Endothelial cell (in vitro differentiated cells): ENCODE measurements around the gene BLTP3B. TPM values are rescaled to one million over a fixed set of nuclear protein-coding genes. Genes with fewer than 3 reads are reported as not detected.

ENCODE experiments used
- DNase-seq: peaks from one replicate; pipeline ENCODE4 v3.0.0; 2021; ENCODE audit warnings: low spot score
- H3K27ac Mint-ChIP-seq: one replicate; pipeline ENCODE4 v1.8.0; 2021; ENCODE audit warnings: mixed read lengths, inconsistent platforms; ENCODE audit not compliant: unreplicated experiment
- H3K27me3 Mint-ChIP-seq: one replicate; pipeline ENCODE4 v1.8.0; 2021; ENCODE audit warnings: mild to moderate bottlenecking, moderate library complexity, mixed read lengths, inconsistent platforms; ENCODE audit not compliant: unreplicated experiment
- H3K36me3 Mint-ChIP-seq: one replicate; pipeline ENCODE4 v1.8.0; 2021; ENCODE audit warnings: mild to moderate bottlenecking, low read depth, mixed read lengths, inconsistent platforms; ENCODE audit not compliant: unreplicated experiment
- H3K4me1 Mint-ChIP-seq: one replicate; pipeline ENCODE4 v1.8.0; 2021; ENCODE audit warnings: mild to moderate bottlenecking, mixed read lengths, inconsistent platforms; ENCODE audit not compliant: unreplicated experiment
- H3K4me3 Mint-ChIP-seq: one replicate; pipeline ENCODE4 v1.8.0; 2021; ENCODE audit warnings: mild to moderate bottlenecking, mixed read lengths, inconsistent platforms; ENCODE audit not compliant: unreplicated experiment
- H3K9me3 Mint-ChIP-seq: one replicate; pipeline ENCODE4 v1.8.0; 2021; ENCODE audit warnings: mixed read lengths, inconsistent platforms; ENCODE audit not compliant: unreplicated experiment
- total RNA-seq: library from RNA; stranded (reverse); fragmentation: NEBNext Ultra II Directional; extraction: Animal tissue kit (Norgen Biotek cat#: 25700); gene quantifications from one replicate; pipeline ENCODE4 v1.2.1, GENCODE V29; 2021; ENCODE audit not compliant: unreplicated experiment
- TF ChIP-seq, protein P1 (sequence below): fragments of 200-600 bp; sonication (generic); IDR thresholded peaks from one replicate; pipeline ENCODE4 v1.5.0; 2021; ENCODE audit warnings: antibody characterized with exemption; ENCODE audit not compliant: unreplicated experiment

BLTP3B gene
- total RNA-seq, 1 donor from 2014 or later = 14.3 TPM

DNA sequence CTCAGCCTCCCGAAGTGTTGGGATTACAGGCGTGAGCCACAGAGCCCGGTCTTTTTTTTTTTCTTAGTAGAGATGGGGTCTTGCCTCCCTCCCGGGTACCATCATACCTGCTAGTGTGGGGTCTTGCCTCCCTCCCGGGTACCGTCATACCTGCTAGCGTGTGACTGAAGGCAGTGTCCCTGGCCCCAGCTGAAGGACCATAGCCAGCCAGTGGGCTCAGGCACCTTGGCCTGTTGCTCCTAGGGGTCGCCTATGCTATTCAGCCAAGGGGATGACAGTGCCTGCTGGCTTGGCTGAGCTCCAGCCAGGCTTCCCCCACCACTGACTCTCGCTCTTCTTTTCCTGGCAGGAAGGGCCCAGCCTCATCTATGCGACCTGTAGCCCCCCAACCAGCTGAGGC lies 10.5 kb upstream of the BLTP3B start:
- H3K36me3 Mint-ChIP-seq = no peaks in the 10 kb centered on the region
- H3K9me3 Mint-ChIP-seq = no peaks in the 10 kb centered on the region
- H3K4me1 Mint-ChIP-seq = no peaks in the 10 kb centered on the region
- peaks cover 10% of the 10 kb centered on the region for H3K27me3 Mint-ChIP-seq
- no peak for DNase-seq
- no peak overlapping the region for H3K4me3 Mint-ChIP-seq
- TF ChIP-seq, protein P1, sequence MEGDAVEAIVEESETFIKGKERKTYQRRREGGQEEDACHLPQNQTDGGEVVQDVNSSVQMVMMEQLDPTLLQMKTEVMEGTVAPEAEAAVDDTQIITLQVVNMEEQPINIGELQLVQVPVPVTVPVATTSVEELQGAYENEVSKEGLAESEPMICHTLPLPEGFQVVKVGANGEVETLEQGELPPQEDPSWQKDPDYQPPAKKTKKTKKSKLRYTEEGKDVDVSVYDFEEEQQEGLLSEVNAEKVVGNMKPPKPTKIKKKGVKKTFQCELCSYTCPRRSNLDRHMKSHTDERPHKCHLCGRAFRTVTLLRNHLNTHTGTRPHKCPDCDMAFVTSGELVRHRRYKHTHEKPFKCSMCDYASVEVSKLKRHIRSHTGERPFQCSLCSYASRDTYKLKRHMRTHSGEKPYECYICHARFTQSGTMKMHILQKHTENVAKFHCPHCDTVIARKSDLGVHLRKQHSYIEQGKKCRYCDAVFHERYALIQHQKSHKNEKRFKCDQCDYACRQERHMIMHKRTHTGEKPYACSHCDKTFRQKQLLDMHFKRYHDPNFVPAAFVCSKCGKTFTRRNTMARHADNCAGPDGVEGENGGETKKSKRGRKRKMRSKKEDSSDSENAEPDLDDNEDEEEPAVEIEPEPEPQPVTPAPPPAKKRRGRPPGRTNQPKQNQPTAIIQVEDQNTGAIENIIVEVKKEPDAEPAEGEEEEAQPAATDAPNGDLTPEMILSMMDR = no peak
- no peak overlapping the region for H3K27ac Mint-ChIP-seq

DNA sequence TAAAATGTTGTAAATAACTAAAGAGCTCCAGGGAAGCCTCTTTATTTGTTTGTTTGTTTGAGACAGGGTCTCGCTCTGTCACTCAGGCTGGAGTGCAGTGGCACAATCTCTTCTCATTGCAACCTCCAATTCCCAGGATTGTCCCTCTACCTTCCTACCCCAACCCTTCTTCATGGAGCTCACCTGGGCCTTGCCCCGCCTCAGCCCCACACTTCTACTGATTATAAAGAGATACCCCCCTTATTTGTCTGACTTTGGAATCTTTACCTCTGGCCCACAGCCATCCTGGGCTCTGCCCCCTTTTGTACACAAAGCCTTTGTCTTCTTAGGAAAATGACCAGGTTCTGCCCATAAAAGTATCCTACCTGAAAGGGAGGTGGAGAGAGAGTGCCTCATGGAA lies 9.1 kb upstream of the BLTP3B start:
- Mint-ChIP-seq H3K4me1 (no peaks in the 10 kb centered on the region), H3K9me3 (no peaks in the 10 kb centered on the region), H3K36me3 (no peaks in the 10 kb centered on the region), H3K4me3 (no peak overlapping the region), H3K27ac (no peak overlapping the region), H3K27me3 (peaks cover 10% of the 10 kb centered on the region)
- TF ChIP-seq, protein P1 = no peak
- DNase-seq = no peak

GRCh38 chr12:100146252-100146651 lies 3.6 kb upstream of the BLTP3B start:
- Mint-ChIP-seq H3K27ac (no peak overlapping the region), H3K36me3 (no peaks in the 10 kb centered on the region), H3K4me3 (no peak overlapping the region), H3K27me3 (peaks cover 4% of the 10 kb centered on the region), H3K9me3 (no peaks in the 10 kb centered on the region), H3K4me1 (peaks cover 11% of the 10 kb centered on the region)
- TF ChIP-seq, protein P1 = no peak
- no peak for DNase-seq

DNA sequence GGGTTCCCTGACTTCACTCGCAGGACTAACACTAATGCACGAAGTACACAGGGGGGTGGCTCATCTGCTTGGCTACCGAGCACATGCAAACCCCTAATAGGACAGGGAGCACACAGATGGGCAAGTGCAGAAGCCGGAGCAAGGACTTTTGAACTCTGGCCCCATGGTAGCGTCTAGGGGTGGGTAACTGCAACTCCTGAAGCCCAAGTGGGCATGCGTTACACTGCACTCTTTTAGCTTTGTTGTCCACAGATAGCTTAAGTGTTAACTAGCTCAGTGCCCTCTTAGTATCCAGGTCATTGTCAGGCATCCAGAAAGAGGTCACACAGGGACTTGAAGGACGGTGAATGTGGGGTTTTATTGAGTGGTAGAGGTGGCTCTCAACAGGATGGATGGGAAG lies 3.0 kb upstream of the BLTP3B start:
- Mint-ChIP-seq H3K4me3 (no peak overlapping the region), H3K27ac (no peak overlapping the region), H3K9me3 (no peaks in the 10 kb centered on the region), H3K27me3 (peaks cover 4% of the 10 kb centered on the region), H3K36me3 (no peaks in the 10 kb centered on the region), H3K4me1 (peaks cover 11% of the 10 kb centered on the region)
- DNase-seq = no peak
- TF ChIP-seq, protein P1 = no peak

DNA sequence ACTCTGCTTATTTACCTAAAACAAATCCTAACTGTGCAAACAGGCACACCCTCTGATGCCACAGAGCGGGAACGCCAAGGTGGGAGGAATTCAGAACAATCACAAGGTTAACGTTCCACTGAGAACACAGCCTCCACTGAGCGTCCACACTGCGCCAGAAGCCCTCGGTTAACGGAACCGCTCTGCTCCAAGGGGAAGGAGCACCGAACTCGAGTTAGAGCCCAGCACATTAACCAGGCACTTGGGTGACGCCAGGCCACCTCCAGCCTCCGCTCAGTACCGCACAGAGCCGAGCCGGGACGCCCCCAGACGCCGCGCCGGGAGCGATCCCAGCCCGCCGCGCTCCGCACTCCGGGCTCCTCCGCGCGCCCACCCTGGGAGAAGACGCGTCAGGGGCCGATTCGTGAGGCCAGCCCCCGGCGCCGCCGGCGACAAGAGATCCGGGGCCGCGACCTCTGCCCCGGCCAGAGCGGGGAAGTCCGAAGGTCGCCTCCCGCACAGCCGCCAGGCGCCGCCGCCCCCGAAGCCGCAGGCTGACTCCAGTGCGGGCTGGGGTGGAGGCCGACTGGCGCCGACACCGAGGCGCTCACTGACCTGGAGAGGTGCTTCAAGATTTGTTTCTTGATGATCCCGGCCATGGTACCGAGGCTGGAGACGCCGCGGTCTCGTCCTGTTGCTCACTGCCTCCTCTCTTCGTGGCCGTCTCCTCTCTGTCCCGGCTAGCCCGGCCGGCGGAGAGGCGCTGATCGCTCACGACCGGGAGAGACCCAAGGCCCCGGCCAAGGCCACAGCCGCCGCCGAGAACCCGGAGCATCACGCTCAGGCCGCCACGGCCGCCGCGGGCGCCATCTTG lies 450 bp downstream of the BLTP3B start:
- H3K4me1 Mint-ChIP-seq = peaks cover 22% of the 10 kb centered on the region
- no peaks in the 10 kb centered on the region for H3K36me3 Mint-ChIP-seq
- peak overlapping the region; percentile 97 for H3K4me3 Mint-ChIP-seq
- peak overlapping the region; percentile 88 for H3K27ac Mint-ChIP-seq
- DNase-seq = peak; percentile 68
- H3K9me3 Mint-ChIP-seq = no peaks in the 10 kb centered on the region
- TF ChIP-seq, protein P1 = no peak
- H3K27me3 Mint-ChIP-seq = peaks cover 4% of the 10 kb centered on the region
